HL-60 (cell line): ENCODE measurements around the gene CD69.

Experiments used
- GABPA ChIP-seq: IDR thresholded peaks from 2 replicates; pipeline ENCODE4 v1.6.1; 2012; ENCODE audit warnings: low read depth
- SPI1 ChIP-seq: IDR thresholded peaks from 2 replicates; pipeline ENCODE4 v1.6.1; 2012; ENCODE audit warnings: low read depth, mild to moderate bottlenecking, borderline replicate concordance
- TF ChIP-seq, protein P1 (sequence below): IDR thresholded peaks from one replicate; pipeline ENCODE4 v1.5.1; 2011; ENCODE audit warnings: low read length, control low read depth, inconsistent platforms; ENCODE audit not compliant: insufficient read depth

DNA sequence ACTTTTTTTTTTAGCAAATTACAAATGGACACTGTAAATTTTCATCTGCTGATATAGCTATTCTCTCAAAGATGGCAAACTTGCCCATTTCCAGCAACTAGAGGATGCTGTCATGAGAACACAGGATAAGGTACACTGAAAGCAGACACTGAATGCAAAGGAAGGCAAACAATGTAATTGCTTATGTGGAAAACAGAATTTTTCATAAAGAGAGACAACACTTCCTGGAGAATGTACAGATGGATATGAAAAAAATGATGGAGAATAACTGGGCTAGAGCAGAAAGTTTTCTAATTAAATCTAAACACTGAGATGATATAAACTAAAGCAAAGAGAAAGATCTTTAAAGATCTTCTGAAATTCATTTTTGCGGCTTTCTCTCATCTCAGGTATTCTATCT lies 581 bp downstream of the CD69 start:
- TF ChIP-seq, protein P1, sequence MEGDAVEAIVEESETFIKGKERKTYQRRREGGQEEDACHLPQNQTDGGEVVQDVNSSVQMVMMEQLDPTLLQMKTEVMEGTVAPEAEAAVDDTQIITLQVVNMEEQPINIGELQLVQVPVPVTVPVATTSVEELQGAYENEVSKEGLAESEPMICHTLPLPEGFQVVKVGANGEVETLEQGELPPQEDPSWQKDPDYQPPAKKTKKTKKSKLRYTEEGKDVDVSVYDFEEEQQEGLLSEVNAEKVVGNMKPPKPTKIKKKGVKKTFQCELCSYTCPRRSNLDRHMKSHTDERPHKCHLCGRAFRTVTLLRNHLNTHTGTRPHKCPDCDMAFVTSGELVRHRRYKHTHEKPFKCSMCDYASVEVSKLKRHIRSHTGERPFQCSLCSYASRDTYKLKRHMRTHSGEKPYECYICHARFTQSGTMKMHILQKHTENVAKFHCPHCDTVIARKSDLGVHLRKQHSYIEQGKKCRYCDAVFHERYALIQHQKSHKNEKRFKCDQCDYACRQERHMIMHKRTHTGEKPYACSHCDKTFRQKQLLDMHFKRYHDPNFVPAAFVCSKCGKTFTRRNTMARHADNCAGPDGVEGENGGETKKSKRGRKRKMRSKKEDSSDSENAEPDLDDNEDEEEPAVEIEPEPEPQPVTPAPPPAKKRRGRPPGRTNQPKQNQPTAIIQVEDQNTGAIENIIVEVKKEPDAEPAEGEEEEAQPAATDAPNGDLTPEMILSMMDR: no peak
- no peak for TF ChIP-seq GABPA
- no peak for TF ChIP-seq SPI1
